HuH-7.5 (cell line): ENCODE results near the gene PDRG1.
"Not testable (repeated sequence)": the region's sequence is repeated elsewhere in the genome, so short reads cannot be mapped to it uniquely, and the experiment has no call there.

ENCODE experiments used
- DNase-seq: peaks from one replicate; pipeline ENCODE4 v3.0.0; 2011; ENCODE audit warnings: low spot score

PDRG1 gene

DNA sequence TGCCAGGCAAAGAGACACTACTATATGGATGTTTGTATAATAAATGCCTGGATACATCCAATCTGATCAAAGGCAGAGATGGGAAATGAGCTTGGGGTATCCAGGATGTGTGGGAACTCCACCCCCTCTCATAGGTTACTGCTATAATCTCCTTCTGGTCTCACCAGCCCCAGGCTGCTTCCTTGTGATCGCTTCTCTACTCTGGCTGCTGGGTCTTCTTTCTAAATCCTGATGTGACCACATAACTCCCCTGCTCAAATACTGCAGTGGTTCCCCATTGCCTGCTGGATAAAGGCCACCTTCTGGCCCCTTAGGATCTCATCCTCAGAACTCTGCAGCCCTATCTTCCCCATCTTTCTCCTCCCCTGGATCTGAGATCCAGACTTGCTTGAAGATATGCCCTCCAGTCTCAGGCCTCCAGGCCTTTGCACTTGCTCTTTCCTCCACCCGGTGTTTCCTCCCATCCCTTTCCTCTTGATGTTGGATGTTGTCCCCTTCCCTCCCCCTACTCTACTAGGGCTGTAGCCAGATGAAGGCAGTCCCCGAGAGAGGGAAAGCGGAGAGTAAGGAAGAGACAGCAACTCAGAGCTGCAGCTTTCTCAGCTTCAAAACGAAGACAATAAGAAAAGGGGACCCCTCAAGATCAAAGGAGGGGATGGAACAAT, 15.3 kb upstream of the PDRG1 start:
- DNase-seq, result no peak

GRCh38 chr20:31963889-31964288, 12.0 kb upstream of the PDRG1 start:
- no peak for DNase-seq

DNA sequence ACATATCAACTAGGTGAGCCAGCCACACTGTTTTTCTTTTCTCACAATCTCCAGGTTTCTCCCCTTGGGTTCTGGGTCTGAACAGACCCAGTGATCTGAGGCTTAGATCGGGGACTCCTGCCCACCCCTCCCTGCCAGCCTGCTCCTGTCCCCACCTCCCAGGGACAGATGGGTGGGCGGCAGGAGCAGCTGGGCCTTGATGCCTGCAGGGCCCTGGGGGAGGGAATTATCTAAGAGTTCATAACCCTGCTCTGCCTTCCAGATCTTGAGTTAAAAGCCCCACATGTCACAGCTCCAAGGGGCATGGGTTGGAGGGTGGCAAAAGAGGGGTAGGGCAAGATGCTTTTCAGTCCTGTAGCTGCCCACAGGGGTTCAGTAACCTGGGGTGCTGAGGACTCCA, 10.9 kb upstream of the PDRG1 start:
- no peak for DNase-seq

DNA sequence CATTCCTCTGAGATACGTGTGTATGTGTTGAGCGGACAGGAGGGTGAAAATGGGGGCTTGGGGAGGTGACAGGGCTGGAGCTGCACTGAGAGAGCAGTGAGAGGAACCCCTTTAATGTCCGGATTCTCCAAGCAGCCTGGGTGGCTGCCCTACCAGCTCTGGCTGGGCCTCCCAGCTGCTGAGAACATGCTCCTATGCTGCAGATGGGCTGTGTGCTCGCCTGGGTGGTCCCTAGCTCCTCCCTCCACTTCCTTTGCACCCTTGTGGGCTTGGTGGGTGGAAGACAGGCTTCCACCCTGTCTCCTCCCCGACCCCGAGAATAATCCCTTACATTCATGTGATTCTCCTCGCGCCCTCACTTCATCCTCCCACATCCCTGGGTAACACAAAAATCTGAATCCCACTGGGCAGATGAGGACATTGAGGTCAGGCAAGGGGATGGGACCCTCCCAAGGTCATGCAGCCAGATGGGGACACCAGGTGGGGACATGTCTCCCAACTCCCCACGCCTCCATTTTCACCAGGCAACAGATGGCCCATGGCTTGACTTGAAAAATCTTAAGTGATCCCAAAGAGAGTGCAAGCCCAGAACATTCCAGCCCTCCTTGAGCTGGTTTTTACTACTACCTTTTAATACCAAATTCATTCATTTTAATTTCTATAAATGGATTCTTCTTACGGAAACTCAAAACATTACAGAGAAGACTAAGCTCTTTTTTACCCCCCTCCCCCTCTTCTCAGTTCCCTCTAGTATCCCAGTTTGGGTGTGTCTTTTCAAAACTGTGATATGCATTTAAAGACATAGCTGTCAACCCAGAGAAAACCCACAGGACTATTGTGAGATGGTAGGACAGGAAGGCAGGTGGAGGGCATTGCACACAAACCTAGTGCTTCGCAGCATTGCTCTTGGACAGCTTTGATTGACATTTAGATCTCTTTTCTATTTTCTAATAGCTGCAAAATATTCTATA, 5.0 kb upstream of the PDRG1 start:
- DNase-seq, result no peak

DNA sequence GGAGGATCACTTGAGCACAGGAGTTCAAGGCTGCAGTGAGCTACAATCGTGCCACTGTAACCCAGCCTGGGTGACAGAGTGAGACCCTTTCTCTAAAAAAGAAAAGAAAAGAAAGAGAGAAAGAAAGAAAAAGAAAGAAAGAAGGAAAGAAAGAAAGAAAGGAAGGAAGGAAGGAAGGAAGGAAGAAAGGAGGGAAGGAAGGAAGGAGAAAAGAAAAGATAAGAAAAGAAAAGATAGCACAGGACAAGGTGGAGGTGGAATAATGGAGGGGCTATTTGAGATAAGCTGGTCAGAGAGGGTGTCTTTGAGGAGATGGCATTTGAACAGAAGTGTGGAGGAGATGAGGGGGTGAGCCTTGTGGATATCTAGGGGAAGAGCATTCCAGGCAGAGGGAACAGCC, 2.7 kb upstream of the PDRG1 start:
- no peak for DNase-seq

GRCh38 chr20:31953556-31954148, 1.8 kb upstream of the PDRG1 start:
- DNase-seq, result no peak

DNA sequence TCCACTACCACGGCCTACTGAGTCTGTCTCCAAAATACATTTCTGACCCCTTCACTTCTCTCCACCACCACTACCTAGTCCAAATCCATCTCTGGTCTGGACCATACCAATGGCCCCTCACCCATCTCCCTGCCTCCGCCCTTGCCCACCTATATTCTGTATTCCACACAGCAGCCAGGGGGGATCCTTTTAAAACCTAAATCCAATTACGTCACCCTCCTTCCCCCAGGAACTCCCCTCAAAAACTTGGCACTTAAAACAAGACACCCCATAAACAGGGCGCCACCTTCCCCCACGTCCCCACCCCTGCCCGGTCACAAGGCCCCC, 680 bp downstream of the PDRG1 start:
- DNase-seq, result no peak

GRCh38 chr20:31949877-31950646, 1.8 kb downstream of the PDRG1 start:
- no peak for DNase-seq

DNA sequence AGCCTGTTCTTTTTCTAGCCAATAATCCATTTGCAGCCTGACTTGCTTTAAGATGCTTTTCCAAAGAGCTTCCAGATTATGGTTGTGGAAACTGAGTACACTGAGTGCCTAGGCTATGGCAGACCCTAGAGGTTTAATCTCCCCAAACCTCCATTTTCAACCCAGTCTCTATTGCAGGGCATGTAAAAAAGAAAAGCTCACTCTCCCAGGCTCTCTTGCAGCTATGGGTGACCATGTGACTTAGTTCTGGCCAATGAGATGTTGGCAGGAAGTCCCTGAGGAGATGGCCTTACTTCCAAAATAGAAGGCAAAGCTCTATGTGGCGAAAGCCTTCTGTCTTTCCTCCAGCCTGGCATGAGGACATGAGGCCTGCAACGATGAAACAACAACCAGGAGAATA, 3.8 kb downstream of the PDRG1 start:
- DNase-seq, result no peak

- DNase-seq, result no peak
These were observed 6.1 kb downstream of the PDRG1 start for GRCh38 chr20:31945785-31946184.

DNA sequence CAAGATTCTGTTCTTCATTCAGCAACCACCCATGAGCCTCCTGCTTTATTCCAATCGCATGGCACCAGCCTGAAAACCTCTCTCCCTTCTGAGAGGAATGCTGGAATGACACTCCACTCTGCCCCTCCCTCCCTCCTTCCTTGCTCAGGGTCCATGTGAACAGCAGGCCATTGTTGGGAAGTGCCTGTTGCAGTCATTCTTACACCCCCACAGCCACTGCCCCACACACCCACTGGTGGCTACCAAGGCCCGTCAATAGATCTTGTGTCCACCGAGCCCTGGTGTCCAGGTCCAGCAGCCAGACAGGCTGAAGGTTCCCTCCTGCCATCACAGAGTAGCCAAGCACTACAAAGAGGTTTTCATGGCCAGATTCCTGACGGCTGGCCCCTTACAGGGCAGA, 6.5 kb downstream of the PDRG1 start:
- no peak for DNase-seq

DNA sequence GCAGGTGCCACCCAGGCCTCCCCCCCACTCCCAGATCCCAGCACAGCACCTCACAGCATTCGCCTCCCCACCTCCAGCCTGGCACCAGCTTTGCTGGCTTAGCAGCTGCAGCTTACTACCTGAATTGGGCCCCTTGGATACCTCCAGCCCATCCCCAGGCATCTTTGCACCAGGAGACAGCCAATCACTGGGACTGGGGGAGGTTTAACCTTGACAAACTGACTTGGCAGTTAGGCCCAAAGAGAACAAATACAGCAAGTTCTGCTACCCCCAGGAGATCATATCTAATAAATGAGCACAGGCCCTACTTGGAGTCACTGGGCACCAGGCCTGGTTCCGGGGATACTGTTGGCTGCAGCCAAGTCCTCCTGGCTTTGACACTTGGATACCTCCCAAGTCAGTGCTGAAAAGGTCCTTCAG, 8.8 kb downstream of the PDRG1 start:
- DNase-seq, result no peak

GRCh38 chr20:31939661-31940060, 12.2 kb downstream of the PDRG1 start:
- DNase-seq, result no peak

DNA sequence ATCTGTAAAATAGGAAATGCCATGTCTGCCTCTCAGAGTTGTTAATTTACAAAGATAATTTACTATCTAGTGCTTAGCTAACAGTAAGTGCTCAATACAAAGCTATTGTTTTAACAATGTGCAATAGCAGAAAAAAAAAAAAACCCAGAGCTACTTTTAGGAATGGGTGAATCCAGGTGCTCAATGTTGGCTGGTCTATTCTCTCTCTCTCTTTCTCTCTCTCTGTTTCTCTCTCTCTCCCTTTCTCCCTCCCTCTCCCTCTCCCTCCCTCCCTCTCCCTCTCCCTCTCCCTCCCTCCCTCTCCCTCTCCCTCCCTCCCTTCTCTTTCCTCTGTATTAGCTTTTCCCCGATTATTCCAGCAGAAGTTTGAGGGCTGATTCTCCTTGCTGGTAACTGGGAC, 14.0 kb downstream of the PDRG1 start:
- DNase-seq, result no peak

DNA sequence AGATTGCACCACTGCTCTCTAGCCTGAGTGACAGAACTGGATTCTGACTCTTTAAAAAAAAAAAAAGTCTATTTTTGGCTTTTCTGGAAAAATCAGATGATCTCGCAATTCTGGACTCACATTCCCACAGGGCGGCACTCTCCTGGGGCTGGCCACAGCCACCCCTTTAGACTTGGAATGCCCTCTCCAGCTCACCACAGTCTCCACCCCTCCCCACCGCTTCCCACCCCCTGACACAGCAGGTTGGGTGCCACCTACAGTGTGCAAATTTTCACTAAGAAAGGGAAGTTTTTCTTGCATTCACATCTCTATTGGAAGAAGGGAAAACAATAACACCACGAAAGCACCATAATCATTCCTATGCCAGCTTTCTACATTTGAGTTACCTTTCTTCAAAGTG, 15.4 kb downstream of the PDRG1 start:
- DNase-seq, result no peak

- DNase-seq, result no peak
These were observed 16.7 kb downstream of the PDRG1 start for GRCh38 chr20:31934968-31935764.

GRCh38 chr20:31934491-31934890, 17.4 kb downstream of the PDRG1 start:
- DNase-seq, result no peak

DNA sequence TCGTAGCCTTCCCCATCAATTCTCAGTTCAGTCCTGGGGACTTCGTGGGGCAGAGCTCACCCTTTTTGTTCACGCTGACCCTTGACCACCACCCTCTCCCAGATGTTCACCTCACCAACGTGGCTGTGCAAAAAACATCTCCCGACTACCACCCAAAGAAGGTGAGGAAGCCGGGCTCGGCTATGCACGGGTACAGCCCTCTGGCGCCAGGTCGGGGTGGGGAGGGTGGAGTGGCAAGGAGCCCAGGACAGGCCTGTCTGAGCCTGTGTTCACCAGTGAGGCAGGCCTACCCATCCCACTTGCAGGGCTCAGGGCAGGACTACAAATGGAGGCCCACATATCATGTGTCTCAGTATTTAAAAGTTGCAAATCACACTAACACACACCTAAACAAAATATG, 18.1 kb downstream of the PDRG1 start:
- DNase-seq, result no peak

GRCh38 chr20:31930779-31931178, 21.1 kb downstream of the PDRG1 start:
- no peak for DNase-seq

- DNase-seq, result not testable (repeated sequence)
These were observed 22.2 kb downstream of the PDRG1 start for GRCh38 chr20:31929631-31930030.

DNA sequence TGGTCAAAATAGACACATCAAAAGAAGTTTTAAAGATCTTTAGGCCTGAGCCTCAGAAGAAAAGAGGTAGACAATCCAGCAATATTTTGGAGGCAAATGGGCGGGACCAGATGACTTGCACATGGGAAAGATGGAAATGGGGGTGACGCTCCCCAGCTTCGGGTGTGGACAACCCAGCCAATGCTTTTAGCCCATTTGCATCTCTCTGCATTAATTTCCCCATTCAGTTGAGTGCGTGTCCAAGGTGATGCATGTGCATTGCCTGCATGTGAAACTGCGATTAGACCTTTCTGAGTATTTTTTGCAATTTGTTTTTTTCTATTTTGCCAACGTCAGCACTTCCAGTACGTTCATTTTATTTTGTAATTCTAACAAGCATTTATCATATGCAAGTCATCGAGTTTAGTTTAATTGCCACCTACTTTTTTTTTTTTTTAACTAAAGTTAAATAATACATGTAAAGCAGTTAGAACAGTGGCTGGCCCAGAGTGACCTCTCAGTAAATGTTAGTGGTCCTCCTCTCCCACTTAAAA, 24.2 kb downstream of the PDRG1 start:
- no peak for DNase-seq
